HS-5 (cell line): ENCODE results near the gene GALK1.

Source experiments
- DNase-seq: peaks from one replicate; pipeline ENCODE4 v3.0.0-alpha.2; 2012; ENCODE audit warnings: low read depth

Gene GALK1

DNA sequence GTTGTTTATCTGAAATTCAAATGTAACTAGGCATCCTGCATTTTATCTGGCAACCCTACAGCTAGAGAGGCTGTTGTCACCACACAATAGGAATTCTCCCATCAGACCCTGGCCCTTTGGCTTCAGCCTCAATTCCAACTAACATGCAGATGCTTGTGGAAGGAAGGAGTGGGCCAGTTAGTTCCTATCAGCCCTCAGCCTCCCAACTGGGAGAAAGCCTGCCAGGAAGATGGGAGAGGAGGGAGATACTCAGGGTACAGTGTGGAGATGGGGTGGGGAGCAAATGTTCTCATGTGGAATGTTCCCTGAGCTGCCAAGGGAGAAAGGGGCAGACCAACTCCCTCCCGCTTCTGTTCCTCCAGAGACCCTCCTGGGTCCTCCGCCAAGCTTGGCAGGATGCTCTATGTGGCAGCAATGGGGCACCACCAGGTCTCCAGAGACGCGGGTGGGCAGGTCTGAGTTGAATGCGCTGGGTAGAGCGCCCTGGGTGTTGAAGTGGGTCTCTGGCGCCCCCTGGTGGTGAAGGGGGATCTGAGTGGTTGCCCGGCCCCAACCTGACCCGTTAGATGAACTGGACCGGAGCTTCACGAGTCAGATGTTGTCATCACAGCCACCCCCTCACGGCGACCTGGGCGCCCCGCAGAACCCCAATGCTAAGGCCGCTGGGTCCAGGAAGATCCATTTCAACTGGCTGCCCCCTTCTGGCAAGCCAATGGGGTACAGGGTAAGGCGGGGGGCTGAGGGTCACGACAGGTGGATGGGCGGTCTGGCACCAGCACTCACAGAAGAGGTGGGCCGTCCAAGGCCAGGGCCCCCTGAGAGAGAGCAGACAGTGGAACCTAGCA, 15.2 kb downstream of the GALK1 start:
- no peak for DNase-seq

DNA sequence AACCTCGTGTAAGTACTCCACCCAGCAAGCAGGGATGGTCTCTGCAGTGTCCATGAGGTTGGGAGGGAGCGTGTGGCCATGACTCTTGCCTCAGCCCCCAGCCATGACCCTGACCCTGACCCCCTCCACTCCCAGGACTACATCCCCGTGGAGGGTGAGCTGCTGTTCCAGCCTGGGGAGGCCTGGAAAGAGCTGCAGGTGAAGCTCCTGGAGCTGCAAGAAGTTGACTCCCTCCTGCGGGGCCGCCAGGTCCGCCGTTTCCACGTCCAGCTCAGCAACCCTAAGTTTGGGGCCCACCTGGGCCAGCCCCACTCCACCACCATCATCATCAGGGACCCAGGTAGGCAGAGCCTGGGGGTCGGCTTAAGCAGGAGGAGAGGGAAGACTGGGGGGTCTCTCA, 16.3 kb downstream of the GALK1 start:
- no peak for DNase-seq

DNA sequence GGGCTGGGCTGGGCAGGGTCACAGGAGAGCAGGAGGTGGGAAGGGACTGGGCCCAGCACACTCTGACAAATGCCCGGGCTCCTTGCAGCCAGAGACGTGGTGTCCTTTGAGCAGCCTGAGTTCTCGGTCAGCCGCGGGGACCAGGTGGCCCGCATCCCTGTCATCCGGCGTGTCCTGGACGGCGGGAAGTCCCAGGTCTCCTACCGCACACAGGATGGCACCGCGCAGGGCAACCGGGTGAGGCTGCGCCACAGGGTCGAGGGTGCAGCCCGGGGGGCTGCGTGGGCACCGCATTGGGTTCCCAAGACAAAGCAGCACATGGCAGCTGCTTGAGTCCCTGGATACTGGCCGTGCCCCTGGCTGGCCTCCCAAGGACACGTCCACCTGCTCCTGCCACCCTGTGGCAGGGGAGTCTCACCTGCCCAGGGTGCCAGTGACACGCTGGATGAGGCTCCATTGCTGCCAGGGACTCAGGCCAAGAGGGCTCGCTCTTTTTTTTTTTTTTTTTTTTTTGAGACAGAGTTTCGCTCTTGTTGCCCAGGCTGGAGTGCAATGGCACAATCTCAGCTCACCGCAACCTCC, 21.3 kb downstream of the GALK1 start:
- no peak for DNase-seq

DNA sequence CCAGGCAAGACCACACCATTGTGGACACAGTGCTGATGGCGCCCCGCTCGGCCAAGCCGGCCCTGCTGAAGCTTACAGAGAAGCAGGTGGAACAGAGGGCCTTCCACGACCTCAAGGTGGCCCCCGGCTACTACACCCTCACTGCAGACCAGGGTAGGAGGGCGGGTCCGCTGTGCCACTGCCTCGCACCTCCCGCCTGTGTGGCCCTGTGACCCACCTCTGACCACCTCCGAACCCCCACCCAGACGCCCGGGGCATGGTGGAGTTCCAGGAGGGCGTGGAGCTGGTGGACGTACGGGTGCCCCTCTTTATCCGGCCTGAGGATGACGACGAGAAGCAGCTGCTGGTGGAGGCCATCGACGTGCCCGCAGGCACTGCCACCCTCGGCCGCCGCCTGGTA, 22.7 kb downstream of the GALK1 start:
- no peak for DNase-seq

DNA sequence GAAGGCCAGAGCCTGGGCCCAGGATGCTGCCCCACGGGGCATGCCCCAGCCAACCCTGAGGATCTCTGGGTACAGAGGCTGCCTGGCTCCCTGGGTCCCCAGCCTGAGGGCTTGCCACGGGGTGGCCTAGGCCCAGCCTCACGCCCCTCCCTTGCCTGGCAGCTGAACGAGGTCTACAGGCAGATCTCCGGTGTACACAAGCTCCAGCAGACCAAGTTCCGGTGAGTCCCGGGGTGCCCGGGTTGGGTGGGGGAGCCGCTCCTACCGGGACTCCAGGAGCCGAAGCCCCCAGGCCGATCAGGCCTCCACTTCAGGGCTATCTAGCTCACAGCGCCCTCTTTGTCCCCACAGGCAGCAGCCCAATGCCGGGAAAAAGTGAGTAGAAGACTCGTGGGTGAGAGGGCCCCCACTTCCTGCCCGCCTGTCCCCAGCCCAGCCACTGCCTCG, 24.3 kb downstream of the GALK1 start:
- no peak for DNase-seq

DNA sequence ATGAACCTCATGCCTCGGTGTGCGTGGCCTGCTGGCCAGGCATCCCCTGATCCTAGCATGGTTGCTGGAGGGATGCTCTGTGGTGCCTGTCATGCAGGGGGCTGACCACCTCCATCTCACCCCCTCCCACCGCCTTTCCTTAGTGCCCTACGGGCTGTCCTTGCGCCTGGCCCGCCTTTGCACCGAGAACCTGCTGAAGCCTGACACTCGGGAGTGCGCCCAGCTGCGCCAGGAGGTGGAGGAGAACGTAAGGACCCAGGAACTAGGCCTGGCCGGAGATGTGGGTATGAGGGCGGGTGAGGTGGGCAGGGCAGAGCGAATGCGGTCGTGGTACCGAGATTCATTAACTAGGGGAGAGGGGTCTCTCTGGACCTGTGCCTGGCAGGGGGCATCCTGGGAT, 24.8 kb downstream of the GALK1 start:
- no peak for DNase-seq

DNA sequence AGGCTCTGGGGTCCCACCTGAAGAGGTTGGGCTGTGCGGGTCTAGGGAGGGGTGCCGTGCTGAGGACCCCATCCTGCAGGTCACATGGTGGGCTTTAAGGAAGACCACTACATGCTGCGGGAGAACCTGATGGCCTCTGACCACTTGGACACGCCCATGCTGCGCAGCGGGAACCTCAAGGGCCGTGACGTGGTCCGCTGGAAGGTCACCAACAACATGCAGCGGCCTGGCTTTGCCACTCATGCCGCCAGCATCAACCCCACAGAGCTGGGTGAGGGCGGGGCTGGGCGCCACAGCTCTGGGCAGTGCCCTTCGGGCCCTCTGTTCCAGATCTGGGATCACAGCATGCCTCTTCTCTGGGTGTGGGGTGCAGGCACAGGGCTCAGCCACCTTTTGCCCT, 25.2 kb downstream of the GALK1 start:
- no peak for DNase-seq

DNA sequence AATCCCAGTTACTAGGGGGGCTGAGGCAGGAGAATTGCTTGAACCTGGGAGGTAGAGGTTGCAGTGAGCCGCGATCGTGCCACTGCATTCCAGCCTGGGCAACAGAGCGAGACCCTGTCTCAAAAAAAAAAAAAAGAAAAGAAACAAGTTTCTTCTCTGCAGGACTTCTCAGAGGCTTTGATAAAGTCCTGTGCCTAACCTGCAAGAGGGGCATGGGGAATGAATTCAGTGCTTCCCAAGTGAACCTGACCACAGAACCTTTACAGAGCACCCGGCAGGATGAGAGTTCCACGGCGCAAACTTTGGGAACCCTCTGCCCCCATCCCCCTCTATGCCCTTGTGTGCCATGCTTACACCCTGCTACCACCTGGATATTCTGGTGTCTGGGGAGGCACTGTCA, 25.8 kb downstream of the GALK1 start:
- DNase-seq = no peak

DNA sequence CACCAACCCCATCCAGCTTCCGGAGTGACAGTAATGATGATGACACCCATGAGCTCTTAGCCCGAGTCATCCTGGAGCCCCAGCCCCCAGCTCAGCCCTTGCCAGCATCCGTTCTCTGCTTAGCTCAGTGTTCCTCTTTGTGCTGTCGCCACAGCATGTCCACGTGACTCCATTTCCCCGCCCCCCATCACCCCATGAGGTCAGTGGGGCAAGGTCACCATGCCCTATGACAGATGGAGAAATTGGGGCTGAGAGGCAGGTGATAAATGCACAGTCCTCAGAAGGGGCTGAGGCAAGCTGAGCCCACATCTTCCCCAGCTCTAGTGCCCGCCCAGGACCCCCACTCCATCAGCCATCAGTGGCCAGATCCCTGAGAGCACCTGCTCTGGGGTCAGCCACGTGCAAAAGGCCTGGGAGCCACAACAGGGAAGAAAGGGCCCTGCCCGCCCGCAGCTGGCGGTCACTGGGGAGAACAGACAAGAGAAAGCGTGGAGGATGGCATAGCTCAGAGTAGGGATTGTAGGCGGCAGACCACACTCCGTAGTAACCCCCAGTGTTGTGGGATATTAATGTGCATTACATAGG, 26.7 kb downstream of the GALK1 start:
- no peak for DNase-seq

DNA sequence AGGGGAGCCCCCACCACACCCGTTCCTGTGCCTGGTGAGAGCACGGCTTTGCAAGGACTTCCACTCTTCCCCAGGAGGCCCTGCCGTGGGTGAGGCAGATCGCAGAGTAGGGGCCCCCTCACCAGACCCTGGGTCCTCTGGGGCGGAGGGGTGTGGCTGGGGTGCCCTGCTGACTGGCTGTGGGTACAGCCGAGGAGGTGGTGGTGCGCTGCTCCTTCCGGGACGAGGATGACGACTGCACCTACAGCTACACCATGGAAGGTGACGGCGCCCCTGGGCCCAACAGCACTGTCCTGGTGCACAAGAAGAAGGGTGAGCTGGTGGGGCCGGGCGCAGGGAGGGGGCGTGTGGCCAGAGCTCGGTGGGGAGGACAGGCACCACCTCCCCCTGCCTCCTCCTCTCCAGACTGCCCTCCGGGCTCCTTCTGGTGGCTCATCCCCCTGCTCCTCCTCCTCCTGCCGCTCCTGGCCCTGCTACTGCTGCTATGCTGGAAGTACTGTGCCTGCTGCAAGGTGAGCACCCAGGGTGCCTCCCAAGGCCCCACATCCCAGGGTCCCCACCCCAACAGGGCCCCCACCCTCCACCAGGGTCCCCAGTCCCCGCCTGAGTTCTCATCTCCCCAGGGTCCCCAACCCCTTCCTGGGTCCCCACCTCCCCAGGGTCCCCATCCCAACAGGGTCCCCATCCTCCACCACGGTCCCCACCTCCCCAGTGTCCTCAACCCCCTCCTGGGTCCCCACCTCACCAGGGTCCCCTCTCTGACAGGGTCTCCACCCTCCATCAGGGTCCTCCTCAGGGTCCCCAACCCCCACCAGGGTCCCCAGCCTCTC, 27.6 kb downstream of the GALK1 start:
- no peak for DNase-seq

DNA sequence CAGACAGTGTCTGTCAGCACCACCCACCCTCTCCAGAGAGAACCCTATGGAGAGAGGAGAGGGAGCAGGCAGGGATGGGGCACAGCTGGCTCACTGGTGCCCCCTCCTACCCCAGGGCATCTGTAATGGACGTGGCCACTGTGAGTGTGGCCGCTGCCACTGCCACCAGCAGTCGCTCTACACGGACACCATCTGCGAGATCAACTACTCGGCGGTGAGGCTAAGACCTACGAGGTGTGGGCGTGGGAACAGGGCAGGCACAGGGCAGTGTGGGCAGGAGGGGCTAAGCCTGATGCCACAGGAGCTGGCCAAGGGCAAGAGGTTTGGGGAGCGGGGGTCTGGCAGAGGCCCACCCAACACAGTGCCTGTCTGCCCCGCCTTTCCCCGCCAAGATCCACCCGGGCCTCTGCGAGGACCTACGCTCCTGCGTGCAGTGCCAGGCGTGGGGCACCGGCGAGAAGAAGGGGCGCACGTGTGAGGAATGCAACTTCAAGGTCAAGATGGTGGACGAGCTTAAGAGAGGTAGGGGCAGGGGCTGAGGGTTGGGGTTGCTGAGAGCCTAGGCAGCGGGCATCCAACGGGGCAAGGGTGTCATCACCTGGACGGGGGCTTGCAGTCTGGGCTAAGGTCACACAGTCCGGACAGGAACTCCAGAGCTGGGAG, 28.7 kb downstream of the GALK1 start:
- no peak for DNase-seq

DNA sequence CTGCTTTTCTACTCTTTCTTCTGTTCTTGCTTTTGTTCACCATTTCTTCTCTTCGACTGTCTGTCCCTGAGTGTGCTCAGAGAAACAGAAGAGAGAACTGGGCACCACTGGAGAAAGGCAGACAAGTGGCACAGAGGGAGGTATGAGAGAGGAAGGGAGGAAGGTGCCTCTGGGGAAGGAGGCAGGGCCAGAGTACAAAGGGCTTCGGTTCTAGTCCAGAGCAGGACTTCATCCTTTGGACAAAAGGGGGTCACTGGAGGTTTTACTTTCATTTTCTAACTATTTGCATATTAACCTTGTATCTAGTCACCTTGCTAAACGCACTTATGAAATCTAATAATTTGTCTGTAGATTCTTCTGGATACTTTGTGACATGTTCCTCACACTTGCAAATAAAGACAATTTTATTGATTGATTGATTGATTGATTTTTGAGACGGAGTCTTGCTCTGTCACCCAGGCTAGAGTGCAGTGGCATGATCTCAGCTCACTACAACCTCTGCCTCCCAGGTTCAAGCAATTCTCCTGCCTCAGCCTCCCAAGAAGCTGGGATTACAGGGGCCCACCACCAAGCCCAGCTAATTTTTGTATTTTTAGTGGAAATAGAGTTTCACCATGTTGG, 30.2 kb downstream of the GALK1 start:
- no peak for DNase-seq

DNA sequence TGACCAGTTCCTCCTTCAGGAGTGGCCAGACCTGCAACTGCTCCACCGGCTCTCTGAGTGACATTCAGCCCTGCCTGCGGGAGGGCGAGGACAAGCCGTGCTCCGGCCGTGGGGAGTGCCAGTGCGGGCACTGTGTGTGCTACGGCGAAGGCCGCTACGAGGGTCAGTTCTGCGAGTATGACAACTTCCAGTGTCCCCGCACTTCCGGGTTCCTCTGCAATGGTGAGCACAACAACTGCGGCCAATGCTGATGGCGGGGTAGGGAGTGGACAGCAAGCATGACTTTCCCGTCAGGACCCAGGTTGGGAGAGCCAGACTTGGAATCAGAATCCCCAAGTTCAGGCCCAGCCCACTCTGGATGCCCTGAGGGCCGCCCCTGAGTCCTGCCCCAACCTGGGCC, 31.5 kb downstream of the GALK1 start:
- DNase-seq = no peak

DNA sequence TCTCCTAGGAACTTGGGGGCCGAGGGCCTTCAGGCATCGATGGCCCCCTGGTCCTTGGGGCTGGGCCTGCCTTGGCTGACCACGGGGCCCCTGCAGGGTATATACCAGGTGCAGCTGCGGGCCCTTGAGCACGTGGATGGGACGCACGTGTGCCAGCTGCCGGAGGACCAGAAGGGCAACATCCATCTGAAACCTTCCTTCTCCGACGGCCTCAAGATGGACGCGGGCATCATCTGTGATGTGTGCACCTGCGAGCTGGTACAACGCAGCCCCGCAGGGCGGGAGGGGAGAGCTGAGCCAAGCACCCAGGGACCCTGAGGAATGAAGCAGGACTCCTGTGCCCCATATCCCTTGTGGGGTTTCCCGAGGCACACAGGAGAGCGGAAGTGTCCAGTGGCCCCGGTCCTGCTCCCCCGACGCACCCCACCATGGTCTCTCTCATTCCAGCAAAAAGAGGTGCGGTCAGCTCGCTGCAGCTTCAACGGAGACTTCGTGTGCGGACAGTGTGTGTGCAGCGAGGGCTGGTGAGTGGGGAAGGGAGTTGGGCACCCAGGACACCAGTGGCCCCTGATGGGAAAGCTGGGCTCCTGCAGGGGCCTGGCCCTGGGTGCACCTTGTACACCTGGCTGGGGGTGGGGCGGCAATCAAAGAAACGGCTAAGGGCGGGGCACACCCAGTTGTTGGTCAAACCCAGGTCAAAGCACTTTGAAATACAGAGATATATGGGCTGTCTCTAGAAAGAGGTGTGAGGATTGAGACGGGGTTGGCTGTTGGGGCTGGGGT, 33.1 kb downstream of the GALK1 start:
- no peak for DNase-seq

DNA sequence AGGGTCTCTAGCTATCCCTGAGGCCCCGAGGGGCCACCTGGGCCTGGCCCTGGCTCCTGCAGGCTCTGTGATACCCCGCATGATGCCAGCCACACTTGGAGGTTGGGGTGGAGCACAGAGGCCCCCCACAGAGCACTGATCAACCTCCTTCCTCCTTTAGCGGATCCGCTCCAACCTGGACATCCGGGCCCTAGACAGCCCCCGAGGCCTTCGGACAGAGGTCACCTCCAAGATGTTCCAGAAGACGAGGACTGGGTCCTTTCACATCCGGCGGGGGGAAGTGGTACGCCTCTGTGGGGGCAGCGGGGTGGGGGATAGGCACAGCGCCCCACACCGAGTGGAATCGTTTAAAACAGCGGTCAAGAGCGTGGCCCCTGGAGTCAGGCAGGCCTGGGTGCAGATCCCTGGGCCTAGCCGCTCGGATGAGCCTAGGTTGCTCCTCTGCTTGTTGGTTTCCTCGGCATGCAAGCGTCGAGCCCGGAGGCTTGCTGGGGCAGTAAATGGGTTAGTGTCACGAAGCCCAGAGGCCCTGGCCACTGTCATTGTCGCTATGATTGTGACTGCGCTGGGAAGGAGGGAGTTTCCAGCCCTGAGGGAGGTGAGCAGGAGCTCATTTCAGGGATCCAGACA, 33.8 kb downstream of the GALK1 start:
- no peak for DNase-seq

DNA sequence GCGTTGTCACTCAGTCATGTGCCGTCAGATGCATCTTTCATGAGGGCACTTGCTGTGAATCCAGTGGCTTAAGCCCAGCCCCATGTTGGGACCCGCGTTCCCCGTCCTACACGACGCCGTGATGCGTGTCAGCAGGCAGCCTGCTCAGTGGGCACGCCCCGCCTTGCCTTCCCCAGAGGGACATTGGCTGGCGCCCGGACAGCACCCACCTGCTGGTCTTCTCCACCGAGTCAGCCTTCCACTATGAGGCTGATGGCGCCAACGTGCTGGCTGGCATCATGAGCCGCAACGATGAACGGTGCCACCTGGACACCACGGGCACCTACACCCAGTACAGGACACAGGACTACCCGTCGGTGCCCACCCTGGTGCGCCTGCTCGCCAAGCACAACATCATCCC, 34.9 kb downstream of the GALK1 start:
- no peak for DNase-seq

DNA sequence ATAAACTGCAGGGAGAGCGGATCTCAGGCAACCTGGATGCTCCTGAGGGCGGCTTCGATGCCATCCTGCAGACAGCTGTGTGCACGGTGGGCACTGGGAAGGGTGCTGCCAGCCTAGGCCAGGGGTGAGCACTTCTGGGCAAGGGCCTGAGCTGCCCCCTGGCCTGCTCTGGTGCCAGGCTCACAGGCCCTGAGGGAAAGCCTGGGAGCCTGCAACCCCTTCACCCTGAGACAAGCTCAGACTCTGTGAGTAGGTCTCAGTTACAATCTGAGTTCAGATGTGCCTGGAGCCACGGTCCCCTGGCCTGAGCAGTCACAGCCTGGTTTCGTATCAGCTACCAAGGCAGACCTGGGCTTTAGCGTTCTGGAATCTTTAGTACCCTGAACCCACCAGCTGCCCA, 35.6 kb downstream of the GALK1 start:
- no peak for DNase-seq

DNA sequence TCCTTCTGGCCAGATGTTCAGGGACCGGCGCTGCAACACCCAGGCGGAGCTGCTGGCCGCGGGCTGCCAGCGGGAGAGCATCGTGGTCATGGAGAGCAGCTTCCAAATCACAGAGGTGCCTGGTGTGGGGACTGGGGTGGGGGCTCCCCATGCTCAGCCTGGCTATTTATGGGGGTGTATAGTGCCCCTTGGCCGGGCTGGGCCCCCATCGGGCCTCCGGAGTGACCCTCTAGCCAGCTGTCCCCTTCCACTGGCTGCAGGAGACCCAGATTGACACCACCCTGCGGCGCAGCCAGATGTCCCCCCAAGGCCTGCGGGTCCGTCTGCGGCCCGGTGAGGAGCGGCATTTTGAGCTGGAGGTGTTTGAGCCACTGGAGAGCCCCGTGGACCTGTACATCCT, 37.6 kb downstream of the GALK1 start:
- no peak for DNase-seq

DNA sequence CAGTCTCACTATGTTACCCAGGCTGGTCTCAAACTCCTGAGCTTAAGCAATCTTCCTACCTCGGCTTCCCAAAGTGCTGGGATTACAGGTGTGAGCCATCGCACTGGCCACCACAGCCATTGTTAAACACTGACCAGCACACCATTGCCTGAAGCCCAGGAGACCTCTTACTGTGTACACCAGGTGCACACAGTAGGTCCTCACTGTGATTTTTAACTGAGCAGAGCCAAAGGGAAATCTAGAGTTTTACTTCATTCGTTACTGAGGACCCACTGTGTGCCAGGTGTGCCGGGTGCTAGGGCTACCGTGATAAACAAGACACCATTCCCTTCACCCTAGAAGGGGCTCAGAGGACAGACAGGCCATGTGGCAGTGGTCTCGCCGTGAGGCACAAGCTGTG, 39.5 kb downstream of the GALK1 start:
- DNase-seq = no peak
